ENCODE data around the gene AFF2. TPM values are rescaled to one million over a fixed set of nuclear protein-coding genes. Genes with fewer than 3 reads are reported as not detected.

AFF2 gene
- total RNA-seq, 1 experiment from 2014 or later: 0.19 TPM

DNA sequence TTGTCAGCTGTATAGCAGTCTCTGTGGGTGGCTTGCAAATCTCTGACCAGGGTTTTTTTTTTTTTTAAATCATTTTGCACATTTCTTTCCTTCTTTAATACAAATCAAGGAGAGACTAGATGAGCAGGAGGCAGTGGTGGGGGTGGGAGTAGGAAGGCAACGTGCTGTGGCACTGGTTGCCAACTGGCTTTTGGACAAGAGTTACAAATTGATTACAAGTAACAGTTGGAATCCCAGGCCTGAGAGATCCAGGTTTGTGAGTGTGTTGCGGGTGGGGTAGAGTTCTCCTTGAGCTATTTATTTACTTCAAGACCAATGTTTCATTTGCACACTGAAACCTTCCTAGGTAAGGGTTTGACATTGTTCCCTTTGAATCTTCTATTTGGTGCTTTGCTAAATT is 325.3 kb downstream of the AFF2 start:
- Mint-ChIP-seq H3K36me3 (ENCODE audit: insufficient read depth, unreplicated experiment) (no peaks in the 10 kb centered on the region), H3K4me1 (ENCODE audit: insufficient read depth, unreplicated experiment) (no peaks in the 10 kb centered on the region), H3K9me3 (ENCODE audit: unreplicated experiment) (no peaks in the 10 kb centered on the region), H3K27ac (ENCODE audit: low read depth, unreplicated experiment) (no peak overlapping the region), H3K4me3 (ENCODE audit: unreplicated experiment) (no peak overlapping the region), H3K27me3 (ENCODE audit: insufficient read depth, unreplicated experiment) (no peaks in the 10 kb centered on the region)
- no peak for DNase-seq (ENCODE audit: unreplicated experiment)
- ChIA-PET CTCF (interaction anchor here (0.6 kb wide), 2 partner anchors 379 to 792 kb away, joined by 4 to 6 read pairs; no protein-coding TSS in a partner anchor), POLR2A (no interaction called here)
- TF ChIP-seq CTCF (IDR thresholded peaks at IDR 0.05; ENCODE audit: unreplicated experiment): no peak
- BruUV-seq (replicated peaks): no TSS peak
- intact Hi-C loops (cut with micrococcal nuclease): no loop called here

DNA sequence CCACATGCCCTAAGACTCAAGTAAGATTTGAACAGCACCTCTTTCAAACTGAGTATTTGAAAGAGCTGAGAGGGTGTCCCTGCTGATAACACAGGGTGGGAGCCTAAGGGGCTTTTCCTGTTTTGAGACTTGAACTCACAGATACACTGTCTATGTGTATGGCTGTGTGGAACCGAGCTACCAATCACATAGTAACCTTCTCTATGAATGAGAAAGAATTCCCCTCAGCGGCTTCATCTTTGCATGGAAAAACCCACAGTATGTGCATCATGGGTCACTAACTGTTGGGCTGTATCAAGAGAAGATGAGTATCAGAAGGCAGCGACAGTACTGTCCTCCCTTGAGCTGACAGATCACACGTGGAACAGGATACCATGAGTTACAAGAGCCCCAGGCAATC is 336.3 kb downstream of the AFF2 start:
- BruUV-seq (replicated peaks): no TSS peak
- no peaks in the 10 kb centered on the region for H3K4me1 Mint-ChIP-seq (ENCODE audit: insufficient read depth, unreplicated experiment)

DNA sequence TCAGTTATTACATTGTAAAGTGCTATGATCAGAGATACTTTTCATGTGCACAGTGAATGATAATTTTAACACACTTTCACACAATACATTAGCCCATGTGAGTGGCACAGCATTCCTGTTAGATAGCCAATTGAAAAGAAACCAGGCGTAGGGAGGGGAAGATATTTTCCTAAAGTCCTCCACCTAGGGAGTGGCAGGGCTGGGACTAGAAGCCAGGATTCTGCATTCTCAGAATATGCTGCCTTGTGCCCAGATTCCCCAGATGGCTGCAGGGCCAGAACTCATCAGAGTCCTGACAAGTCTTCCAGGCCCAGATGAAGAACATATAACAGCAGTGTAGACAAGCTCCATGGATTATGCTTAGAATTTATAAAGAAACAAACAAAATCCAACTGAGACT is 350.2 kb downstream of the AFF2 start:
- TF ChIP-seq CTCF (IDR thresholded peaks at IDR 0.05; ENCODE audit: unreplicated experiment): no peak
- no peaks in the 10 kb centered on the region for H3K9me3 Mint-ChIP-seq (ENCODE audit: unreplicated experiment)
- no TSS peak for BruUV-seq (replicated peaks)
- no peaks in the 10 kb centered on the region for H3K4me1 Mint-ChIP-seq (ENCODE audit: insufficient read depth, unreplicated experiment)
- H3K27me3 Mint-ChIP-seq (ENCODE audit: insufficient read depth, unreplicated experiment): no peaks in the 10 kb centered on the region
- intact Hi-C loops (cut with micrococcal nuclease): no loop called here
- H3K36me3 Mint-ChIP-seq (ENCODE audit: insufficient read depth, unreplicated experiment): no peaks in the 10 kb centered on the region
- DNase-seq (ENCODE audit: unreplicated experiment): no peak
- ChIA-PET CTCF (interaction anchor here (0.6 kb wide), 1 partner anchor 486 kb away, joined by 3 read pairs; no protein-coding TSS in a partner anchor), POLR2A (no interaction called here)
- H3K27ac Mint-ChIP-seq (ENCODE audit: low read depth, unreplicated experiment): no peak overlapping the region
- no peak overlapping the region for H3K4me3 Mint-ChIP-seq (ENCODE audit: unreplicated experiment)

More for the DNA sequence above, 336.3 kb downstream of the AFF2 start:
- no peak for TF ChIP-seq CTCF (IDR thresholded peaks at IDR 0.05; ENCODE audit: unreplicated experiment)
- Mint-ChIP-seq H3K4me3 (ENCODE audit: unreplicated experiment) (no peak overlapping the region), H3K36me3 (ENCODE audit: insufficient read depth, unreplicated experiment) (no peaks in the 10 kb centered on the region), H3K27me3 (ENCODE audit: insufficient read depth, unreplicated experiment) (no peaks in the 10 kb centered on the region), H3K9me3 (ENCODE audit: unreplicated experiment) (peaks cover 5% of the 10 kb centered on the region), H3K27ac (ENCODE audit: low read depth, unreplicated experiment) (no peak overlapping the region)
- CTCF ChIA-PET: interaction anchor here (0.7 kb wide), 1 partner anchor 415 kb away, joined by 3 read pairs; no protein-coding TSS in a partner anchor
- intact Hi-C loops (cut with micrococcal nuclease): no loop called here
- POLR2A ChIA-PET: no interaction called here
- no peak for DNase-seq (ENCODE audit: unreplicated experiment)

GRCh38 chrX:148854306-148854705 is 353.9 kb downstream of the AFF2 start:
- DNase-seq (ENCODE audit: unreplicated experiment): peak; percentile 54
- intact Hi-C loops (cut with micrococcal nuclease): no loop called here
- ChIA-PET POLR2A (no interaction called here), CTCF (interaction anchor here (0.7 kb wide), 1 partner anchor 22 kb away, joined by 3 read pairs; no protein-coding TSS in a partner anchor)
- H3K36me3 Mint-ChIP-seq (ENCODE audit: insufficient read depth, unreplicated experiment): no peaks in the 10 kb centered on the region
- no peak for TF ChIP-seq CTCF (IDR thresholded peaks at IDR 0.05; ENCODE audit: unreplicated experiment)
- H3K4me1 Mint-ChIP-seq (ENCODE audit: insufficient read depth, unreplicated experiment): no peaks in the 10 kb centered on the region
- no peak overlapping the region for H3K4me3 Mint-ChIP-seq (ENCODE audit: unreplicated experiment)
- no peaks in the 10 kb centered on the region for H3K9me3 Mint-ChIP-seq (ENCODE audit: unreplicated experiment)
- no TSS peak for BruUV-seq (replicated peaks)
- H3K27me3 Mint-ChIP-seq (ENCODE audit: insufficient read depth, unreplicated experiment): no peaks in the 10 kb centered on the region
- no peak overlapping the region for H3K27ac Mint-ChIP-seq (ENCODE audit: low read depth, unreplicated experiment)
